Dendritic cell treated with granulocyte-macrophage colony-stimulating factor and Interleukin-4, amounts not matched to agents 40 ng/mL and 50 ng/mL, for 4 days (primary cell): Measurements from ENCODE around the gene PAEP.

Experiments used
- H3K27ac Mint-ChIP-seq: one replicate; pipeline ENCODE4 v1.8.0; 2022; ENCODE audit warnings: mild to moderate bottlenecking, mixed read lengths
- H3K27me3 Mint-ChIP-seq: one replicate; pipeline ENCODE4 v1.8.0; 2022; ENCODE audit warnings: mild to moderate bottlenecking, mixed read lengths
- H3K36me3 Mint-ChIP-seq: one replicate; pipeline ENCODE4 v1.8.0; 2022; ENCODE audit warnings: low read depth, mixed read lengths
- H3K4me1 Mint-ChIP-seq: one replicate; pipeline ENCODE4 v1.8.0; 2022; ENCODE audit warnings: low read depth, mixed read lengths
- H3K4me3 Mint-ChIP-seq: one replicate; pipeline ENCODE4 v1.8.0; 2022; ENCODE audit warnings: mild to moderate bottlenecking, moderate library complexity, mixed read lengths
- H3K9me3 Mint-ChIP-seq: one replicate; pipeline ENCODE4 v1.8.0; 2022; ENCODE audit warnings: mixed read lengths
- intact Hi-C: fragments of 100-400 bp; cut with micrococcal nuclease; formaldehyde crosslinking; loops from one replicate; pipeline ENCODE4 v1.15.0; 2022

Gene PAEP

DNA sequence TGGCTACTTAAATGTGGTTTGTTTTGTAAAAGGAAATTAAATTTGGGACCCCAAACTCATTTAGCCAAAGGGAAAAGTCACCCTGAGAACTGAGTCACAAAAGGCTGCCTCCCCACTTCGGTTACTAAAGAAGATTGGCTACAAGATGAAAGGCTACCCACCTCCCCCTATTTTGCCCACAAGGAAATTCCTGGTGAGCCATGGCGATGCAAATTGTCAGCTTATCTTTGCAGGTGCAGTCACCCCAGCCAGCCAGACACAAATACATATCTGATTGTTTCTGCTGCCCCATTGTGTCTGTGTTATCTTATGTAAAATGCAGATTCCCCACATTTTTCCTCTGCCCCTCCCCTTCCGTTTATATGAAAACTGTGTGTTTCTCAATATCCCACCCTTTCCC is 8.9 kb downstream of the PAEP start:
- no peak overlapping the region for H3K4me3 Mint-ChIP-seq
- H3K9me3 Mint-ChIP-seq: no peaks in the 10 kb centered on the region
- intact Hi-C loops: no loop called here
- H3K27me3 Mint-ChIP-seq: peaks cover 7% of the 10 kb centered on the region
- no peaks in the 10 kb centered on the region for H3K36me3 Mint-ChIP-seq
- no peaks in the 10 kb centered on the region for H3K4me1 Mint-ChIP-seq
- no peak overlapping the region for H3K27ac Mint-ChIP-seq

GRCh38 chr9:135572233-135572632 is 10.7 kb downstream of the PAEP start:
- no peaks in the 10 kb centered on the region for H3K36me3 Mint-ChIP-seq
- no peaks in the 10 kb centered on the region for H3K4me1 Mint-ChIP-seq
- H3K4me3 Mint-ChIP-seq: no peak overlapping the region
- peaks cover 5% of the 10 kb centered on the region for H3K27me3 Mint-ChIP-seq
- no peaks in the 10 kb centered on the region for H3K9me3 Mint-ChIP-seq
- H3K27ac Mint-ChIP-seq: no peak overlapping the region
- intact Hi-C loops: no loop called here

DNA sequence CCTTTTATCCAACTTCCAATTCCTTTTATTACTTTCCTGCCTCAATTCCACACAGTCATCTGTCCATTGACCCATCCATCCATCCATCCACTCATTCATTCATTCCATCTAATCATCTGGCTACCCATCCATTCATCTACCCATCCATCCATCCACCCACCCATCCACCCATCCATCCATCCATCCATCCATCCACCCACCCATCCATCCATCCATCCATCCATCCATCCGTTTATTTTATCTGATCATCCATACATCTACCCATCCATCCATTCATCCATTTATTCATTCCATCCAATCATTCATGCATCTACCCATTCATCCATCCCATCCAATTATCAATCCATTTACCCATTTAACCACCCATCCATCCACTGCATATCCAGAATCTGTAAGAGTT is 11.6 kb downstream of the PAEP start:
- H3K4me3 Mint-ChIP-seq: no peak overlapping the region
- H3K27ac Mint-ChIP-seq: no peak overlapping the region
- H3K4me1 Mint-ChIP-seq: no peaks in the 10 kb centered on the region
- peaks cover 5% of the 10 kb centered on the region for H3K27me3 Mint-ChIP-seq
- H3K36me3 Mint-ChIP-seq: no peaks in the 10 kb centered on the region
- intact Hi-C loops: no loop called here
- no peaks in the 10 kb centered on the region for H3K9me3 Mint-ChIP-seq

GRCh38 chr9:135574331-135574730 is 12.8 kb downstream of the PAEP start:
- Mint-ChIP-seq H3K4me1 (no peaks in the 10 kb centered on the region), H3K27me3 (peaks cover 2% of the 10 kb centered on the region), H3K27ac (no peak overlapping the region), H3K9me3 (no peaks in the 10 kb centered on the region), H3K4me3 (no peak overlapping the region), H3K36me3 (no peaks in the 10 kb centered on the region)
- intact Hi-C loops: no loop called here

DNA sequence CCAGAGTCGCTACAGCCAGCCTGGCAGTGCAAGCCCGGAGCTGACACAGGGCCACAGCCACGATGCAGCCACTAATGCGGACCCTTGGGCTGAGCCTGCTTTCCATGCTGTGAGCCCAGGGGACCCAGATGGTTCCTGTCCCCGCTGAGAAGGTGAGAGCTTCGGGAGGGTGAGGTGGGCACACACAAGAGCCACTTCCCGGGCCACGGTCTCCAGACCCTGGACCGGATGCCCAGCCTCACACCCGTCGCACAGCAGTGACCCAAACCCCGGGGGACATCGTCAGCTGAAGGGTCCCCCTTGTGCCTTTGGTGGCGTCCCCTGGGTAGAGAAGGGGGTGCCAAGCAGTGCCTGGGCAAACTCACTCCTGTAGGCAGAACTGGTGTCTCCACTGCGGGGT is 13.4 kb downstream of the PAEP start:
- no peak overlapping the region for H3K4me3 Mint-ChIP-seq
- no peaks in the 10 kb centered on the region for H3K36me3 Mint-ChIP-seq
- no peaks in the 10 kb centered on the region for H3K4me1 Mint-ChIP-seq
- intact Hi-C loops: no loop called here
- no peak overlapping the region for H3K27ac Mint-ChIP-seq
- peaks cover 2% of the 10 kb centered on the region for H3K27me3 Mint-ChIP-seq
- no peaks in the 10 kb centered on the region for H3K9me3 Mint-ChIP-seq

DNA sequence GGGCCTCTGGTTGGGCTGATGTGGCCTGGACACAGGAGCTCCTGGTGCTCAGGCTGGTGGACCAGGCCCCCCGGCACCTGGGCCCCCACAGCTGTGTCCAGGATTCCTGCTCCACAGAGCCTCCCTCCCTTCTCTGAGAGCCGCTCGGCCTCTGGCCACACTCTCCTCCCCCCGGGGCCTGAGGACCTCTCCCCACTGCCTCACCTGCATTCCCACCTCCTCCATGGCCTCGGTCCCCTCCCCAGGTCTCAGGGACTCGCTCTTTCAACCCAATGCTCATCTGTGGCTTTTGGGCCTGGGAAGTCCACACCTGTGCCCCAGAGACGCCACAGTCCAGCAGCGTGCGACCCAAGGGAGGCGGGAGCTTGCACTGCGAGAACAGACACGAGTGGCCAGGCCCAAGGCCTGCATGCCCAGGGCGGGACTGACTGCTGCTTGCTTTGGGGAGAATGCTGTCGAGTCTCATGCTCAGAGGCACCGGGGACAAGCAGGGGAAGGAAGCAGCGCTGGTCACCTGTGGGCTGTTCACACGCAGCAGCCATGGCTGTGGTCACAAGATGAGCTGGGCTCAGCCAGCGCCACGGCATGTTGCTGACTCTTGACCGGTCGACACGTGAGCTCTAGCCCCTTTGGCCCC is 14.6 kb downstream of the PAEP start:
- Mint-ChIP-seq H3K4me1 (no peaks in the 10 kb centered on the region), H3K27me3 (peaks cover 2% of the 10 kb centered on the region), H3K27ac (no peak overlapping the region), H3K4me3 (no peak overlapping the region), H3K9me3 (no peaks in the 10 kb centered on the region), H3K36me3 (no peaks in the 10 kb centered on the region)
- intact Hi-C loops: no loop called here

DNA sequence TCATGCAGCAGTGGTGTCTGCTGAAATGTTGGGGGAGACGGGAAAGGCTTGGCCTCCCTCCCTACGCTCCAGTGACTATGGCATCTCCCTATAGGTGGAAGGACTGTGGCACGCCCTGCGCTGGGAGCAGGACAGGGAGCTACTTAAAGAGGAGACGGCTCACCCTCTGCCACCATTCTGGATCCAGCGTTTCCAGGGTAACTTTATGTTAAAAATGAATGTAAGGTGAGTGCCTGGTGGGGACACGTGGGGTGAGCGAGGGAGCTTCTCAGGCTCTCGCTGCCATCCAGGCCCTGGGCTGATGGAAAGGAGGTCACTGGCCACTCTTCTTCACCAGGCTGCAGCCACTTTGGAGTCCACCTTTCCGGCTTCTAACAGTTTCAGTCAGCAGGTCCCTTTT is 15.7 kb downstream of the PAEP start:
- Mint-ChIP-seq H3K36me3 (no peaks in the 10 kb centered on the region), H3K4me1 (no peaks in the 10 kb centered on the region), H3K4me3 (no peak overlapping the region), H3K27me3 (peaks cover 2% of the 10 kb centered on the region), H3K9me3 (no peaks in the 10 kb centered on the region), H3K27ac (no peak overlapping the region)
- intact Hi-C loops: no loop called here

GRCh38 chr9:135579356-135579755 is 17.8 kb downstream of the PAEP start:
- H3K27ac Mint-ChIP-seq: no peak overlapping the region
- H3K36me3 Mint-ChIP-seq: no peaks in the 10 kb centered on the region
- intact Hi-C loops: no loop called here
- H3K27me3 Mint-ChIP-seq: peaks cover 2% of the 10 kb centered on the region
- H3K4me1 Mint-ChIP-seq: no peaks in the 10 kb centered on the region
- no peak overlapping the region for H3K4me3 Mint-ChIP-seq
- no peaks in the 10 kb centered on the region for H3K9me3 Mint-ChIP-seq

DNA sequence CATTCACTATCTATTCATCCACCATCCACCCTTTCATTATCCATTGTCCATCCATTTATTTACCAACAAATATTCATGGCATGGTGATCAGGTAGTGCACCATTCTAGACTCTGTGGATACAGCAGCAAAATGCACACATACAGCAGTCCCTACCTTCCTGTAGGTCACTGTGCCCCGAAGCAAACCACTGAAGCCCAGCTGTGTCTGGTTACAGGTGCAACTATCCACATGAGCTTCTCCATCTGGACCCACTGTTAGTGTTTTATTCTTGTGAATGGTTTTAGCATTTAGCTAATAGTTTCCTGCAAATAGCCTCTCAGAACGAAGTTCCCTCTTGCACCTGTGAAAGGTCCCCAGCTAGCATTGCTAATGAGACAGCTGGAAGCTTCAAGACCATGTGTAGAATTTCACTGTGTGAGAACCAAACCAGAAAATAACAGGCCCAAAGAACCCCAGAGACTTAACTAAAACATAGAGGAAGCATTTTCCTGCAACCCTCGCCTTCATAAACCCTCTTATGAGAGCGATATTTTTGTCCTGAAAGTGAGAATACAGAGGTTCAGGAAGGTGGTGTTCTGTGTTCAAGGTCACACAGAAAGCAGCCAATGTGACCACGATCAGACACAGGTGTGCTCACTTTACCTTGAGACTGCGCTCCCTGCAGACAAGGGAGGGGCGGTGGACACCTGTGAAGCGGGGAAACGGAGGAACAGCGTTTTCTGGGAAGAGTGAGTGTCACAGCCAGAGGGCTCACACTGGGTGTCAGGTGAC is 18.5 kb downstream of the PAEP start:
- H3K9me3 Mint-ChIP-seq: no peaks in the 10 kb centered on the region
- no peaks in the 10 kb centered on the region for H3K36me3 Mint-ChIP-seq
- H3K27me3 Mint-ChIP-seq: peaks cover 2% of the 10 kb centered on the region
- H3K4me1 Mint-ChIP-seq: no peaks in the 10 kb centered on the region
- no peak overlapping the region for H3K27ac Mint-ChIP-seq
- intact Hi-C loops: no loop called here
- H3K4me3 Mint-ChIP-seq: no peak overlapping the region

DNA sequence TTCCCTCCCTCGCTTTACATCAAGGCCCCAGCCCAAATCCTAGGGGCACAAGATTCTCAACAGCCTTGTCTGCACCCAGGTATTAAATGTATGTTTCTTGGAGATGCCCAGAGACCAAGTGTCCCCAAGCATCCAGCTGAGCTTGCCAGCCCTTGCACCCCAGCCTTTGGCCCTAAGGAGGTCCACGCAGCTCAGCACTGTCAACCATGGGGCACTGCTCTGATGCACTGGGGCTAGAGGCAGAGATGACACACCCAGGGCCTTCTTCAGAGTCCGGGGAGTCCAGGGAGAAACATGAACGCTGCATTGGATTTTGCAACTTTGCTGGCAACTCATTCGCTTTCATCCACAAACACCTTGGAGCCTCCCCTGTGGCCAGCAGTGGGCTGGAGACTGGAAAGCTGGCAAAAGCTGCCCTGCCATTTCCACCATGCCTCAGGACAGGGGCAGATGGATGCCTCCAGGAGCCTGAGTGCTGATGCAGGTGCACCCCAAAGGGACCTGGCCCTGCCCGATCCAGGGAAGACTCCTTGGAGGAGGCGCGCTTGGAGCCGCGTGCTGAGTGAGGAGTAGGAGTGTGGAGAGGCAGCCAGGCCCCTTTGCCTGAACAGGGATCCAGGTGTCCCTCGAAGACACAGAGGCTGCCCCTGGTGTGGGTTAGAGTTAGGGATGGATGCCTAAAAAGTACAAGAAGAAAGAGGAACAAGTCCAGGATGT is 19.3 kb downstream of the PAEP start:
- no peaks in the 10 kb centered on the region for H3K4me1 Mint-ChIP-seq
- intact Hi-C loops: no loop called here
- H3K27me3 Mint-ChIP-seq: peaks cover 2% of the 10 kb centered on the region
- no peak overlapping the region for H3K27ac Mint-ChIP-seq
- H3K9me3 Mint-ChIP-seq: no peaks in the 10 kb centered on the region
- no peaks in the 10 kb centered on the region for H3K36me3 Mint-ChIP-seq
- no peak overlapping the region for H3K4me3 Mint-ChIP-seq

DNA sequence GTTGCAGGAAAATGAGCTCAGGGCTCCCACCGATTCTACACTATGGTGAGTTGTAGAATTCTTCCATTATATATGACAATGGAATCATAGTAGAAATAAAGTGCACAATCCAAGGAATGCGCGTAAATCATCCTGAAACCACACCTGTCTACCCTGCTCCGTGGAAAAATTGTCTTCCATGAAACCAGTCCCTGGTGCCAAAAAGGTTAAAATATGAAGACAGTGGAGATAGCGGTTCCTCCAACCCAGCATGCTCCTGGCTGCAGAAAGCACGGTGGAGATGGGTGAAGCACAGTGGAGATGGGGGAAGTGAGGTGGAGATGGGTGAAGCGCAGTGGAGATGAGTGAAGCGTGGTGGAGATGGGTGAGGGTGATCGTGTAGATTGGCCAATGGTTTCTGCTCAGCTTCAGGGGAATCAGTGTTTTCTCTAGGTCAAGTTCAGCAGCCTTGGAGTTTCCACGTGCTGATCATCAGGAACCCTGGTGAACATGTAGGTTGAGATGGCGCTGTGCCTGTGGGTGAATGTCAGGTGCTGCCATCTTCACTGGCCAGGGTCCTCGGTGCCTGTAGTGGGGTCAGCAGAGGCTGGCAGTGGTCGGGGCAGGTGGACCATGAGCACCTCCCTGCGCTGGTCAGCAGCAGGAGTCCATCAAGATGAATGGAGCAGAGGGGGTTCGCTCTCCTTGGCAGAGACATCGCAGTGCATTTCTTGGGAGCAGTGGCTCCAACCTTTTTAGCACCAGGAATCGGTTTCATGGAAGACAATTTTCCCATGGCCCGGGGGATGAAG is 20.3 kb downstream of the PAEP start:
- Mint-ChIP-seq H3K9me3 (no peaks in the 10 kb centered on the region), H3K27ac (no peak overlapping the region), H3K36me3 (no peaks in the 10 kb centered on the region), H3K4me3 (no peak overlapping the region), H3K4me1 (no peaks in the 10 kb centered on the region), H3K27me3 (no peaks in the 10 kb centered on the region)
- intact Hi-C loops: no loop called here

DNA sequence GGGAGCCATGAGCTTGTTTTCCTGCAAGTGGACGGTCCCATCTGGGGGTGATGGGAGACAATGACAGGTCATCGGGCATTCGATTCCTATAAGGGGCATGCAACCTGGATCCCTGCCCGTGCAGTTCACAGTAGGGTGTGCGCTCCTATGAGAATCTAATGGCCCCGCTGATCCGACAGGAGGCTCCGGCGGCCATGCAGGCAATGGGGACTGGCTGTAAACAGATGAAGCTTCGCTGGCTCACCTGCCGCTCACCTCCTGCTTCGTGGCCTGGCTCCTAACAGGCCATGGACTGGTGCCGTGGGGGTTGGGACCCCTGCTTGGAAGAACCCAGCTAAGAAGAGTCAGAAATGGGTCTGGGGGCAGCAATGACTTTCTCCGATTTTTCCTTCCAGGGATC is 21.0 kb downstream of the PAEP start:
- Mint-ChIP-seq H3K4me3 (no peak overlapping the region), H3K27me3 (no peaks in the 10 kb centered on the region), H3K27ac (no peak overlapping the region), H3K4me1 (no peaks in the 10 kb centered on the region), H3K36me3 (no peaks in the 10 kb centered on the region), H3K9me3 (no peaks in the 10 kb centered on the region)
- intact Hi-C loops: no loop called here

GRCh38 chr9:135582966-135583687 is 21.6 kb downstream of the PAEP start:
- H3K4me1 Mint-ChIP-seq: no peaks in the 10 kb centered on the region
- H3K27me3 Mint-ChIP-seq: no peaks in the 10 kb centered on the region
- H3K27ac Mint-ChIP-seq: no peak overlapping the region
- H3K36me3 Mint-ChIP-seq: no peaks in the 10 kb centered on the region
- no peak overlapping the region for H3K4me3 Mint-ChIP-seq
- H3K9me3 Mint-ChIP-seq: no peaks in the 10 kb centered on the region
- intact Hi-C loops: no loop called here
